OCI-LY7 (cell line): ENCODE measurements around the gene EVX1.

ENCODE experiments used
- EZH2phosphoT487 ChIP-seq: fragments of 200-600 bp; sonication (generic); IDR thresholded peaks from 2 replicates; pipeline ENCODE4 v1.6.1; 2018; ENCODE audit warnings: low read depth, borderline replicate concordance, mild to moderate bottlenecking, mixed run types, antibody characterized with exemption, low read length, moderate library complexity, mixed read lengths
- TF ChIP-seq, protein P1 (sequence below): fragments of 200-600 bp; sonication (generic); conservative IDR thresholded peaks from 2 replicates; pipeline ENCODE4 v1.5.1; 2014; ENCODE audit warnings: mild to moderate bottlenecking, antibody characterized with exemption, low read length, moderate library complexity, mixed read lengths

DNA sequence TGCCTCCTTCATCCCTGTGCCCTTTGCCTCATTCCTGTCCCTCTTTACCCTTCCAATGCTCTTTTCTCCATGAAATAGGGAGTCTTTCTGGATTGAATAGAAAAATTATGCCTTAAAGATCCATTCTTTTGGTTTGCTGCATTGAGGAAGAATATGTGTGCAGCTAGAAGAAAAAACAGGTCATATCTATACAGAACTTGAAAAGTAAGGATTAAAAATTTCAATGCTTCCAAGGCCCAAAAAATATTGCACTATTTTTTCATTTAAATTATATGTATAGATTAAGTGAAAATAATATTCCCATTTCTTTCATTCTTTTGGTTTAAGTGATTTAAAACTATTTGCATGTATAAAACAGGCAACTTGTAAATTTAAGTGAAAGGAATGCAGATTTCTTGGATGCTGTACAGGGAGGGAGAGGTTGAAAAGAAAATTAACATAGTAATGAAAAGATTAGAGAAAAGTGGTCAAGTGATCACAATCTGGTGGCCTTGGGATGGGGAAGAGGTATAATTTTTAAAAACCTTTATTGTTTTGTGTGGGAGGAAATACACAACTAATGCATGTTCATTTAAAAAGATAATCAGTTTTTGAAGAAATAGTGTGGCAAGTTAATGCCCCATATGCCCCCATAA is 18.5 kb upstream of the EVX1 start:
- TF ChIP-seq, protein P1, sequence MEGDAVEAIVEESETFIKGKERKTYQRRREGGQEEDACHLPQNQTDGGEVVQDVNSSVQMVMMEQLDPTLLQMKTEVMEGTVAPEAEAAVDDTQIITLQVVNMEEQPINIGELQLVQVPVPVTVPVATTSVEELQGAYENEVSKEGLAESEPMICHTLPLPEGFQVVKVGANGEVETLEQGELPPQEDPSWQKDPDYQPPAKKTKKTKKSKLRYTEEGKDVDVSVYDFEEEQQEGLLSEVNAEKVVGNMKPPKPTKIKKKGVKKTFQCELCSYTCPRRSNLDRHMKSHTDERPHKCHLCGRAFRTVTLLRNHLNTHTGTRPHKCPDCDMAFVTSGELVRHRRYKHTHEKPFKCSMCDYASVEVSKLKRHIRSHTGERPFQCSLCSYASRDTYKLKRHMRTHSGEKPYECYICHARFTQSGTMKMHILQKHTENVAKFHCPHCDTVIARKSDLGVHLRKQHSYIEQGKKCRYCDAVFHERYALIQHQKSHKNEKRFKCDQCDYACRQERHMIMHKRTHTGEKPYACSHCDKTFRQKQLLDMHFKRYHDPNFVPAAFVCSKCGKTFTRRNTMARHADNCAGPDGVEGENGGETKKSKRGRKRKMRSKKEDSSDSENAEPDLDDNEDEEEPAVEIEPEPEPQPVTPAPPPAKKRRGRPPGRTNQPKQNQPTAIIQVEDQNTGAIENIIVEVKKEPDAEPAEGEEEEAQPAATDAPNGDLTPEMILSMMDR = no peak
- TF ChIP-seq EZH2phosphoT487 = no peak
